Mucosa of descending colon (tissue), 3 donors: ENCODE measurements around the gene CTDSP2. TPM values are rescaled to one million over a fixed set of nuclear protein-coding genes. Genes with fewer than 3 reads are reported as not detected.

Experiments used
- ATAC-seq: fragments of 200-7000 bp; cut with Tn5 transposase; one replicate; pipeline ENCODE4 v1.9.1; 2020; ENCODE audit warnings: mild to moderate bottlenecking, moderate library complexity
- DNase-seq, 3 donors: peaks; one replicate each; pipeline ENCODE4 v3.0.0-alpha.2; 2020
- H3K36me3 ChIP-seq: fragments of 200-600 bp; one replicate; pipeline ENCODE4 v1.8.0; 2021; ENCODE audit warnings: low read depth, mild to moderate bottlenecking
- H3K4me1 ChIP-seq: fragments of 200-600 bp; one replicate; pipeline ENCODE4 v1.8.0; 2021; ENCODE audit warnings: low read depth, mild to moderate bottlenecking
- H3K4me3 ChIP-seq: fragments of 200-600 bp; one replicate; pipeline ENCODE4 v1.8.0; 2021; ENCODE audit warnings: mild to moderate bottlenecking
- H3K9me3 ChIP-seq: fragments of 200-600 bp; one replicate; pipeline ENCODE4 v1.8.0; 2021; ENCODE audit warnings: mild to moderate bottlenecking
- CTCF ChIP-seq: fragments of 200-600 bp; IDR thresholded peaks from one replicate; pipeline ENCODE4 v1.8.0; 2022; ENCODE audit warnings: antibody characterized with exemption, mild to moderate bottlenecking
- intact Hi-C, 2 donors: fragments of 100-400 bp; cut with DNase I in 1 of 2; cut with micrococcal nuclease in 1 of 2; formaldehyde crosslinking; loops; one replicate each; pipeline versions ENCODE4 v1.11.0 to v1.11.1; 2022; cut with DNase I, micrococcal nuclease
- microRNA-seq: library from miRNA; unstranded; fragments of <30 nt; microRNA quantifications from one replicate; pipeline ENCODE4, GENCODE V29; 2019
- total RNA-seq, 3 donors: library from RNA; stranded (reverse); fragmentation: NEBNext Ultra II Directional in 2 of 3; extraction: Animal tissue kit (Norgen Biotek cat#: 25700) in 2 of 3; gene quantifications; one replicate each; pipeline versions ENCODE4 v1.2.1 to v1.2.4, GENCODE V29; 2021 to 2023
- donor health status: DM: no; HTN: no; CAD: no; lungs with moderate emphysema.
- donor health status: DM: no; HTN: no; CAD: no.
- donor health status: DM: no; HTN: yes; CAD: no.

Gene CTDSP2
- total RNA-seq, 3 donors from 2014 or later: 220 to 339 (median 256) TPM

GRCh38 chr12:57771236-57771872 is 75.2 kb downstream of the CTDSP2 start:
- peak; percentile 86 to 92 (median 91) for DNase-seq
- intact Hi-C loops: no loop called here
- no peak for TF ChIP-seq CTCF
- Histone ChIP-seq H3K4me1 (peaks cover 22% of the 10 kb centered on the region), H3K9me3 (no peaks in the 10 kb centered on the region), H3K36me3 (no peaks in the 10 kb centered on the region), H3K4me3 (peak overlapping the region; percentile 50)
- peak; percentile 69 for ATAC-seq

GRCh38 chr12:57770734-57771133 is 75.8 kb downstream of the CTDSP2 start:
- Histone ChIP-seq H3K9me3 (no peaks in the 10 kb centered on the region), H3K36me3 (no peaks in the 10 kb centered on the region), H3K4me1 (peaks cover 28% of the 10 kb centered on the region), H3K4me3 (no peak overlapping the region)
- no peak for TF ChIP-seq CTCF
- intact Hi-C loops: no loop called here
- no peak for DNase-seq
- ATAC-seq: no peak

Small RNA genes within 50 kb of the gene (microRNA-seq; reads per million reads assigned to microRNA genes)
- 275 reads per million, percentile 73 among the genes with 10 or more reads in this experiment for gene MIR26A2

Other genes starting within 250 kb of the CTDSP2 start
- gene DTX3, start 241.9 kb downstream of the CTDSP2 start, total RNA-seq: 10 to 100 TPM in 1 of 3 donors, 1 to 10 TPM in 2; 4.3 to 65.5 (median 7.0) TPM
- gene ARHGEF25, start 235.3 kb downstream of the CTDSP2 start, total RNA-seq: 100 to 1,000 TPM in 1 of 3 donors, 10 to 100 TPM in 1, 1 to 10 TPM in 1; 5.0 to 129 (median 11.0) TPM
- gene B4GALNT1, start 213.5 kb downstream of the CTDSP2 start, total RNA-seq: 1 to 10 TPM in 1 of 3 donors, under 1 TPM in 2; 0.64 to 2.2 (median 0.65) TPM
- 100 to 1,000 TPM; 230 to 282 (median 282) TPM for gene OS9, start 152.6 kb downstream of the CTDSP2 start, total RNA-seq
- 1 to 10 TPM; 1.3 to 2.7 (median 2.2) TPM for gene AGAP2, start 108.0 kb downstream of the CTDSP2 start, total RNA-seq
- gene TSPAN31, start 101.7 kb downstream of the CTDSP2 start, total RNA-seq: 10 to 100 TPM; 29.2 to 39.8 (median 30.5) TPM
- gene CDK4, start 94.4 kb downstream of the CTDSP2 start, total RNA-seq: 10 to 100 TPM; 41.4 to 62.7 (median 60.2) TPM
- 10 to 100 TPM; 10.5 to 15.1 (median 11.7) TPM for gene MARCHF9, start 91.6 kb downstream of the CTDSP2 start, total RNA-seq
- gene CYP27B1, start 79.7 kb downstream of the CTDSP2 start, total RNA-seq: 1 to 10 TPM; 1.2 to 2.1 (median 1.4) TPM
- 10 to 100 TPM; 10.1 to 15.3 (median 10.6) TPM for gene METTL1, start 74.6 kb downstream of the CTDSP2 start, total RNA-seq
- gene EEF1AKMT3, start 74.1 kb downstream of the CTDSP2 start, total RNA-seq: 1 to 10 TPM; 5.3 to 7.3 (median 6.2) TPM
- gene TSFM, start 63.9 kb downstream of the CTDSP2 start, total RNA-seq: 10 to 100 TPM; 26.1 to 32.9 (median 29.0) TPM
- 10 to 100 TPM; 12.2 to 13.6 (median 13.3) TPM for gene AVIL, start 28.0 kb downstream of the CTDSP2 start, total RNA-seq
- gene ATP23, start 94.8 kb upstream of the CTDSP2 start, total RNA-seq: 10 to 100 TPM; 13.7 to 19.0 (median 15.3) TPM